Colon (tissue), 2 donors: ENCODE results near the gene LIMK1.
"Not testable (repeated sequence)": the region's sequence is repeated elsewhere in the genome, so short reads cannot be mapped to it uniquely, and the experiment has no call there.

Experiments
- FAIRE-seq: peaks from 2 replicates; lab custom pipeline; 2012; peaks lifted over from hg19 to GRCh38; lab: Jason Lieb, UNC
- donor health status: control.
- donor health status: control.

The LIMK1 gene

DNA sequence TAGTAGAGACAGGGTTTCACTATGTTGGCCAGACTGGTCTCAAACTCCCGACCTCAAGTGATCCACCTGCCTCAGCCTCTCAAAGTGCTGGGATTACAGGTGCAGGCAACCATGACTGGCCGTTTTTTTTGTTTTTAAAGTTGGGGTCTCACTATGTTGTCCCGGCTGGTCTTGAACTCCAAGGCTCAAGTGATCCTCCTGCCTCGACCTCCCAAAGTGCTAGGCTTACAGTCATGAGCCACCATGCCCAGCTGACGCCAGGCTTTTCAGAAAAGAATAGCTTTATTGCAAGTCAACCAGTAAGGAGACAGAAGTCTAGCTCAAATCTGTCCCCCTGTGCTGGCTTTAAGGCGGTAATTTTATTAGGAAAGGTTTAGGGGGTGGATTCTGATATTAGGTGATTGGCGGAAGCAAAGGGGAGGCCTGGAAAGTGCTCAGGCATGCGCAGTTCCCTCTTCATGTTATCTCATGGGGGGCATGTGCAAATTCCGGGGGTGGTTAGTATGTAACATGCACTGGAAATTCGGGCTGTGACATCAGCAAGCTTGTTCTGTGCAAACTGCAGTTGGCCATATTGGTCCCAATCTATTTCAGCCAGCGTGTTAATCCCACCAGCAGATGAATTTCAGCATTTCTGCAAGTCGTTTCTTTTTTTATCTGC lies 42.7 kb downstream of the LIMK1 start:
- no peak for FAIRE-seq

DNA sequence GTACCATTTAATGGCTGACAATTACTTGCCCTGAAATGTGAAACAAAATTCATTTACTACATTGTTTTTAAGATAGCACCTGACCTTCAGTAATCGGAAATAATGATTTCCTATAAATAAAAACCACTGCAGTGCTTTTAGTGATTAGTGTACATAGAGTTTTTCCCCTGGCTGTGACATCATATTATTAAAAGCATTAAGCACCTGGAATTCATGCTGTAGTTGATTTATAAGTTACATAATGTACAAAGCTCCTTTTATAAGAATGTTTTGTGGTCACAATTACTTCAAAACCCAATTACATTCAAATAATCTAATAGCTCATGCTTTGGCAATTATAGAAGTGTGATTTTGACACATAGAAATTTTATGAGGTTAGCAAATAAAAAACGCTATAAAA lies 46.3 kb downstream of the LIMK1 start:
- no peak for FAIRE-seq

- no peak for FAIRE-seq
Measured at GRCh38 chr7:74130518-74130917, 46.9 kb downstream of the LIMK1 start.

- FAIRE-seq, result no peak
Measured at GRCh38 chr7:74134117-74134620, 50.6 kb downstream of the LIMK1 start.

- FAIRE-seq, result no peak
Measured at GRCh38 chr7:74138334-74138867, 54.8 kb downstream of the LIMK1 start.

DNA sequence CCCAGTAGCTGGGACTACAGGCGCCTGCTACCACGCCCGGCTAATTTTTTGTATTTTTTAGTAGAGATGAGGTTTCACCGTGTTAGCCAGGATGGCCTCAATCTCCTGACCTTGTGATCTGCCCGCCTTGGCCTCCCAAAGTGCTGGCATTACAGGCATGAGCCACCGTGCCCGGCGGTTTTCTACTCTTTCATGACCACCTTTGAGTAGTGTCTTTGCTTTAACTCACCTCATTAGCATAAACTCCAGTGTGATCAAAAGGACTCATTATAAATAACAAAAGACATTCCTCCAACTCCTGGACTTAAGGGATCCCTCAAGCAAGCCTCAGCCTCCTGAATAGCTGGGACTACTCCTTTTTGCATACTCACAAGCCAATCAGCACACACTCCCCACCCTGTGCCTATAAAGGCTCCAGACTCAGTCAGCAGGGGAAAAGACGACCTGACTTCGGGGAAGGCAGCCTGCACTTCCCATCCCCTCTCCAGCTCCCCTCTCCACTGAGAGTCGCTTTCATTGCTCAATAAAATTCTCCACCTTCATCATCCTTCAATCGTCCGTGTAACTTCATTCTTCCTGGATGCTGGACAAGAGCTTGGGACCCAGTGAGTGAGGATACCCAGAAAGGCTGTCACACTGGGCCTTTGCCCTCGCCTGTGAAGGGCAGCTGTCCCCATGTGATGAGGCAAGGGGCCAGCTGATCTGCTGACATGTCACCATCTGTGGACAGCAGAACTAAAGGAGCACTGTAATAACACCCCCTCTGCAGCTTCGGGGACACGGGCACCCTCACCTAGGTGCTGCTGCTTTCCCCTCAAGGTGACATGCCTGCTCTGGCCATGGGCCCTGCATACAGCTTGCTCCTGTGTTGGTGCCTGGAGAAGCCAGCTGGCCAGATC lies 55.6 kb downstream of the LIMK1 start:
- FAIRE-seq, result no peak

GRCh38 chr7:74141705-74142104 lies 58.1 kb downstream of the LIMK1 start:
- no peak for FAIRE-seq

DNA sequence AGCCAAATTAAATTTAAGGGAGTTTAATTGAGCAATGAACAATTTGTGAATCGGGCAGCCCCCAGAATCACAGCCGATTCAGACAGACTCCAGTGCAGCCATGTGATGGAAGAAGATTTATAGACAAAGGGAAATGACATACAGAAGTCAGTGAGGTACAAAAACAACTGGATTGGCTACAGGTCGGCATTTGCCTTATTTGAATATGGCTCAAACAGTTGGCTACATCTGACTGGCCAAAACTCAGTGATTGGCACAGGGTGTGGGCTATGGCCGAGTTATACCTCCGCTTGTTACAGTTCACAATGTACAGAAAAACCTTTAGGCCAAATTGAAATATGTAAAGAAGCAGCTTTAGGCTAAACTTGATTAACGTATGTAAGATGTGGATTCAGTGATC lies 59.8 kb downstream of the LIMK1 start:
- FAIRE-seq, result no peak

DNA sequence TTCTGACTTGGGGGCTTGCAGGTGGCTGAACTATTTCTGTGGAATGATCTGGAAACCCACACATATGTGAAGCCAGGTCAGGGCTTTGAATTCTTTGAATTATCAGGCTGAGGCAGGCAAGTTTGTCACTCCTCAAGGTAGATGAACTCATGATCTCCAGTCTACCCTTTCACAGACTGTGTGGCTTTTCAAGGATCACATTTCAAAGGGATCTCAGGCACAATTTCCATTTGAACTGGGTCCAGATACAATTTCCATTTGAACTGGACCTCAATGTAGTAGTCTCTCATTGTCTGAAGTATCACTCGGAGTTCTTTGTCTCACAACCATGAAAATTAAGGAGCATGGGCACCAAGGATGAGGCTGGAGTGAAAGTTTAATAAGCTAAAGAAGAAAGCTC lies 64.9 kb downstream of the LIMK1 start:
- no peak for FAIRE-seq

DNA sequence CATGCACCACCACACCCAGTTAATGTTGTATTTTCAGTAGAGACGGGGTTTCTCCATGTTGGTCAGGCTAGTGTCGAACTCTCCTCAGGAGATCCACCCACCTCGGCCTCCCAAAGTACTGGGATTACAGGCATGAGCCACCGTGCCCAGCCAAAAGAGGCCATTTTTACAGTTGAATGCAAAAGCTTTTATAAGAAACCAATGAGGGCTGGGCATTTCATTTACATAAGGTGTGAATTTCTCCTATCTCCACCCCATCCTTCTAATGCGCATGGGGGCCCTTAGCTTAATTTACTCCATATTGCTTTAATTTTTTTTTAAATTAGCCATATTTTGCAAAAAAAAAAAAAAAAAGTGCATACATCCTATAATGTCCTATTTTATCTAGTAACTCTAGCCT lies 65.5 kb downstream of the LIMK1 start:
- no peak for FAIRE-seq

GRCh38 chr7:74149603-74150002 lies 66.0 kb downstream of the LIMK1 start:
- FAIRE-seq, result no peak

GRCh38 chr7:74153736-74154135 lies 70.1 kb downstream of the LIMK1 start:
- no peak for FAIRE-seq

- FAIRE-seq, result no peak
Measured at GRCh38 chr7:74155810-74156395, 72.3 kb downstream of the LIMK1 start.

- no peak for FAIRE-seq
Measured at GRCh38 chr7:74157605-74158004, 74.0 kb downstream of the LIMK1 start.

- no peak for FAIRE-seq
Measured at GRCh38 chr7:74164985-74165456, 81.4 kb downstream of the LIMK1 start.

DNA sequence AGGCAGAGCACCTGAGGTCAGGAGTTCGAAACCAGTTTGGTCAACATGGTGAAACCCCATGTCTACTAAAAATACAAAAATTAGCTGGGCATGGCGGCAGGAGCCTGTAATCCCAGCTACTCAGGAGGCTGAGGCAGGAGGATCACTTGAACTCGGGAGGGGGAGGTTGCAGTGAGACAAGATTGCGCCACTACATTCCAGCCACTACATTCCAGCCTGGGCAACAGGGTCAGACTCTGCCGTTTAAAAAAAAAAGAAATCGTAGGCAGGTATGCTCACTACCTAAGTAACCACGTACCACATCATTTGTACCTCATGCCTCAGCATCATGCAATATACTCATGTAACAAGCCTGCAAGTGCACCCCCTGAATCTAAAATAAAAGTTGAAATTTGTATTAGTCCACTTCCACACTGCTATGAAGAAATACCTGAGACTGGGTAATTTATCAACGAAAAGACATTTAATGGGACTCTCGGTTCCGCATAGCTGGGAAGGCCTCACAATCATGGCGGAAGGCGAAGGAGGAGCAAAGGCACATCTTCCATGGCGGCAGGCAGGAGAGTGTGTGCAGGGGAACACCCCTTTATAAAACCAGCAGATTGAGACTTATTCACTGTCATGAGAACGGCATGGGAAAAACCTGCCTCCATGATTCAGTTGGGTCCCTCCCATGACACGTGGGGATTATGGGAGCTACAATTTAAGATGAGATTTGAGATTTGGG lies 82.4 kb downstream of the LIMK1 start:
- FAIRE-seq, result no peak

- not testable (repeated sequence) for FAIRE-seq
Measured at GRCh38 chr7:74167324-74167723, 83.7 kb downstream of the LIMK1 start.
